Articular chondrocyte of knee joint (primary cell): ENCODE measurements around the gene SLC27A4. TPM values are rescaled to one million over a fixed set of nuclear protein-coding genes. Genes with fewer than 3 reads are reported as not detected.

ENCODE experiments used
- total RNA-seq: library from RNA; depleted of rRNA; stranded (reverse); fragments of >200 nt; gene quantifications from 2 replicates; pipeline ENCODE4 v1.2.3, GENCODE V29; 2012

Gene SLC27A4
- 15.5 and 20.9 TPM in 2 replicates for total RNA-seq

DNA sequence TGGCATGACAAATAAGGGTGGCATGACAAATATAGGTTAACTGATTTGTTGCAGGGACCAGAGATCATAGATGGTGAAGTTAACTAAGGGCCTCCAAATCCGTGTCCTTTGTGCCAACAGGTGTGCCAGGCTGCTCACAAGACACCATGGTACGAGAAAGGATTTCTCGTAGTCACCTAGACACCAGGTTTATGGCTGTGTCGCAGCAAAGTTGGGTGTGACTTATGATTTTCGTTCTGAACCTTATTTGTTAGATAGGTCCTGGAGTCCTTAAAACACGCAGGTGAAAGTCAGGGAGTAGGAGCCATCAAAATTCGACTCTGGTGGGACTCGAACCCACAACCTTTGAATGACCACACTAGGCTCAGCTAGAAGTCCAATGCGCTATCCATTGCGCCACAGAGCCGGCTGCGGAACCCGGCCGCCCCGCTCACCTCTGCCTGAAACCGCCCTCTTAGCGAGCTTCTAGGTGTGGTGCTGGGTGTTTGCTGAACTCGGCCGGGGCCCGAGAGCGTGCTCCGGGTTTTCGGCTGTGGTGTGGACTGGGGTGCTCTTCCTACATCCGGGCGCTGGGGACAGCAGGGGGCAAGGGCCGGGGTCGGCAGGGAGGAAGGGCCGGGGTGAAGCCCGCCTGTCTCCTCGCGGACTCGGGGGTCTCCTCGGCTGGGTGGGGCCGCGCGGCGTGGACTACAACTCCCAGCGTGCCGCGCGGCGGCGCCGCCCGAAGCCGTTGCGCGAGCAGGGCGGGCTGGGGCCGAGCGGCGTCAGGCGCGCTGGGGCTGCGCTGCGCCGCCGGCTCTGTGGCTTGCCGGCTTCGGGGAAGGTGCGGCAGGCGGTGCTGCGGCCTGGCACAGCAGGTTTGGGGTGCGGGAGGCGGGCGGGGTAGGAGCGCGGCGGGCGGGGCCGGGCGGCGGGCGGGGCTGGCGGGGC, at the start of gene SLC27A4:
Gene SLC27A4, plus strand, starts transcription at position 767 of the 930 bp plus-strand sequence. CDS start 2,606 bp downstream, outside the sequence.

DNA sequence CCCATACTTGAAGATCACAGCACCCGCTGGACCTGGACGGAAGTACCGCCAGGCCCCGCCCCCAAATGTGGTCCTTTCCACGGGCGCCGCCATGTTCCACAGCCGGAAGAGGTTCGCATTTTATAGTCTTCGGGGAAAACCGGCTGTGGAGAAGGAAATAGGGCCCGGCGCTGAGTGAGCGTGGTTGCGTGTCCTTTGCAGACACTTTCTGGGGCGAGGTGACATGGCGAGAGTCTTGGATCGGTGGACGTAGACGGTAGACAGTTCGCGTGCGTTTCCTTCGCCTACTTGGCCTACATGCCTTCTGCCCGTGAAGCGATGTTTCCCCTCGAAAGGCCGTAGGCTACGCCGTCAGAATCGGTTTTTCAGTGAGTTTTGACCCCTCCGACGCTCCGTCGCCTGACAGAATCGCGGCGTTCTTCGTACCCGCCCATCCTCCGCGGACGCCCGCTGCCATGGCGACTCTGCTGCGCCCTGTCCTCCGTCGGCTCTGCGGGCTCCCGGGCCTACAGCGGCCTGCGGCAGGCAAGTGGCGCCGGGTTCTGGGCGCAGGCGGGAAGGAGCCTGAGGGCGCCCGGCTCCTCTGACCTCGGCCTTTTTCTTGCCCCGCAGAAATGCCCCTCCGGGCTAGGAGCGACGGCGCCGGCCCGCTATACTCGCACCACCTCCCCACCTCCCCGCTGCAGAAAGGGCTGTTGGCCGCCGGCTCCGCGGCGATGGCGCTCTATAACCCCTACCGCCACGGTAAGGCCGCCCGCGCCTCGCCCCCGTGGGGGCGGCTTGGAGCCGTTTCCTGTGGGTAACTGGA, 17.7 kb upstream of the SLC27A4 start, which contains the start of the genes COQ4 and TRUB2:
Gene COQ4, plus strand, starts transcription at position 436 of the 808 bp plus-strand sequence. Its CDS starts 20 bp downstream, at position 456.
Gene TRUB2, minus strand, starts transcription at position 44 of the 808 bp plus-strand sequence. Its CDS starts 39 bp downstream, at position 5.

GRCh38 chr9:128370752-128371629, 30.7 kb downstream of the SLC27A4 start, which contains the start of gene URM1:
Gene URM1, plus strand, starts transcription at chr9:128371374. Its CDS starts 7 bp downstream, at chr9:128371381.

Other genes with a start within 250 kb of the SLC27A4 start
- gene PTGES2, start 212.8 kb upstream of the SLC27A4 start, total RNA-seq = 31.1 and 34.2 TPM in 2 replicates
- 0.39 TPM in 1 of 2 replicates, not detected in the other for gene LCN2, start 191.1 kb upstream of the SLC27A4 start, total RNA-seq
- 43.0 and 62.7 TPM in 2 replicates for gene BBLN, start 180.3 kb upstream of the SLC27A4 start, total RNA-seq
- gene CIZ1, start 149.0 kb upstream of the SLC27A4 start, total RNA-seq = 32.5 and 38.3 TPM in 2 replicates
- gene DNM1, start 137.1 kb upstream of the SLC27A4 start, total RNA-seq = 9.4 and 16.5 TPM in 2 replicates
- gene GOLGA2, start 64.5 kb upstream of the SLC27A4 start, total RNA-seq = 112 and 134 TPM in 2 replicates
- 20.1 and 22.7 TPM in 2 replicates for gene SWI5, start 64.3 kb upstream of the SLC27A4 start, total RNA-seq
- 12.4 and 16.2 TPM in 2 replicates for gene TRUB2, start 18.1 kb upstream of the SLC27A4 start, total RNA-seq
- gene COQ4, start 17.7 kb upstream of the SLC27A4 start, total RNA-seq = 29.1 and 33.7 TPM in 2 replicates
- gene URM1, start 30.8 kb downstream of the SLC27A4 start, total RNA-seq = 33.6 and 36.3 TPM in 2 replicates
- gene CERCAM, start 80.3 kb downstream of the SLC27A4 start, total RNA-seq = 110 and 111 TPM in 2 replicates
- 26.8 and 31.6 TPM in 2 replicates for gene ODF2, start 115.5 kb downstream of the SLC27A4 start, total RNA-seq
- gene GLE1, start 164.2 kb downstream of the SLC27A4 start, total RNA-seq = 28.7 and 30.4 TPM in 2 replicates
- 386 and 406 TPM in 2 replicates for gene SPTAN1, start 212.1 kb downstream of the SLC27A4 start, total RNA-seq